Liver (tissue), 9 donors: ENCODE measurements around the gene COL4A3. TPM values are rescaled to one million over a fixed set of nuclear protein-coding genes. Genes with fewer than 3 reads are reported as not detected.

Experiments used
- DNase-seq: peaks from one replicate; pipeline ENCODE4 v3.0.0-alpha.2; 2017; ENCODE audit warnings: low spot score
- H3K27ac ChIP-seq, 2 donors: one replicate each; pipeline ENCODE4 v1.7.0; 2013; ENCODE audit warnings: inconsistent platforms in 2 of 2, low read length in 2 of 2, control low read depth in 1 of 2, low read depth in 1 of 2, mild to moderate bottlenecking in 1 of 2
- H3K27me3 ChIP-seq, 4 donors: one replicate each; pipeline versions ENCODE4 v1.6.1 to v1.7.0; 2013; ENCODE audit warnings: low read length in 3 of 4, inconsistent platforms in 1 of 4, mild to moderate bottlenecking in 1 of 4, moderate library complexity in 1 of 4; ENCODE audit not compliant: control insufficient read depth in 4 of 4, insufficient read depth in 4 of 4
- H3K36me3 ChIP-seq, 4 donors: one replicate each; pipeline versions ENCODE4 v1.6.1 to v1.7.0; 2013; ENCODE audit warnings: low read length in 3 of 4, mild to moderate bottlenecking in 3 of 4, low read depth in 1 of 4, moderate library complexity in 1 of 4; ENCODE audit not compliant: control insufficient read depth in 4 of 4, insufficient read depth in 3 of 4
- H3K4me1 ChIP-seq, 4 donors: one replicate each; pipeline versions ENCODE4 v1.6.1 to v1.7.0; 2013; ENCODE audit warnings: low read length in 3 of 4, mild to moderate bottlenecking in 3 of 4, moderate library complexity in 1 of 4; ENCODE audit not compliant: control insufficient read depth in 4 of 4, insufficient read depth in 4 of 4
- H3K4me3 ChIP-seq, 3 donors: one replicate each; pipeline versions ENCODE4 v1.6.1 to v1.7.0; 2013; ENCODE audit warnings: low read length in 3 of 3, control low read depth in 1 of 3, low read depth in 1 of 3, mild to moderate bottlenecking in 1 of 3
- H3K9ac ChIP-seq, 2 donors: one replicate each; pipeline ENCODE4 v1.7.0; 2013; ENCODE audit warnings: low read length in 2 of 2, mild to moderate bottlenecking in 2 of 2, moderate library complexity in 2 of 2, control low read depth in 1 of 2, low read depth in 1 of 2
- H3K9me3 ChIP-seq, 4 donors: one replicate each; pipeline versions ENCODE4 v1.6.1 to v1.7.0; 2013; ENCODE audit warnings: low read length in 3 of 4; ENCODE audit not compliant: control insufficient read depth in 4 of 4
- ATF3 ChIP-seq: IDR thresholded peaks from 2 replicates; pipeline ENCODE4 v1.6.1; 2016; ENCODE audit warnings: antibody characterized with exemption
- EGR1 ChIP-seq, 2 donors: IDR thresholded peaks; 2 replicates each; pipeline ENCODE4 v1.6.1; 2016 to 2018; ENCODE audit warnings: antibody characterized with exemption in 2 of 2, low read depth in 2 of 2
- FOXA1 ChIP-seq: IDR thresholded peaks from 2 replicates; pipeline ENCODE4 v1.6.1; 2016; ENCODE audit warnings: antibody characterized with exemption
- FOXA2 ChIP-seq: IDR thresholded peaks from 2 replicates; pipeline ENCODE4 v1.6.1; 2016; ENCODE audit warnings: antibody characterized with exemption
- GABPA ChIP-seq, 2 donors: IDR thresholded peaks in 1 of 2; conservative IDR thresholded peaks in 1 of 2; 2 replicates each; pipeline ENCODE4 v1.6.1; 2016; ENCODE audit warnings: antibody characterized with exemption in 2 of 2, mild to moderate bottlenecking in 1 of 2, moderate library complexity in 1 of 2
- HNF4A ChIP-seq, 2 donors: conservative IDR thresholded peaks; 2 replicates each; pipeline ENCODE4 v1.6.1; 2016; ENCODE audit warnings: antibody characterized with exemption in 2 of 2, mild to moderate bottlenecking in 2 of 2
- HNF4G ChIP-seq: IDR thresholded peaks from 2 replicates; pipeline ENCODE4 v1.6.1; 2016; ENCODE audit warnings: antibody characterized with exemption
- JUND ChIP-seq, 2 donors: IDR thresholded peaks; 2 replicates each; pipeline ENCODE4 v1.6.1; 2016; ENCODE audit warnings: antibody characterized with exemption in 2 of 2
- RAD21 ChIP-seq, 2 donors: IDR thresholded peaks; 2 replicates each; pipeline ENCODE4 v1.6.1; 2016; ENCODE audit warnings: antibody characterized with exemption in 2 of 2, mild to moderate bottlenecking in 2 of 2
- REST ChIP-seq: IDR thresholded peaks from 2 replicates; pipeline ENCODE4 v1.6.1; 2016; ENCODE audit warnings: antibody characterized with exemption, mild to moderate bottlenecking
- RXRA ChIP-seq, 2 donors: IDR thresholded peaks; 2 replicates each; pipeline ENCODE4 v1.6.1; 2017 to 2018; ENCODE audit warnings: antibody characterized with exemption in 2 of 2, mild to moderate bottlenecking in 1 of 2
- TAF1 ChIP-seq: conservative IDR thresholded peaks from 2 replicates; pipeline ENCODE4 v1.6.1; 2016; ENCODE audit warnings: antibody characterized with exemption, mild to moderate bottlenecking
- YY1 ChIP-seq: IDR thresholded peaks from 2 replicates; pipeline ENCODE4 v1.6.1; 2016; ENCODE audit warnings: antibody characterized with exemption, mild to moderate bottlenecking
- ZBTB33 ChIP-seq: IDR thresholded peaks from 2 replicates; pipeline ENCODE4 v1.6.1; 2016; ENCODE audit warnings: antibody characterized with exemption
- WGBS: extraction: QIAGEN DNeasy Blood & Tissue Kit; methylation state at CpG from one replicate; pipeline ENCODE4 v1.1.7; 2013; 5-methylcytosine and 5-hydroxymethylcytosine counted together
- polyA plus RNA-seq, 2 donors: library from polyadenylated mRNA; stranded (reverse) in 1 of 2; unstranded in 1 of 2; fragments of 200-250 nt in 1 of 2; fragments of >200 nt in 1 of 2; fragmentation: Nextera tagmentation in 1 of 2; extraction: Ambion mirVana in 1 of 2; gene quantifications; one replicate each; pipeline versions ENCODE4 v1.2.1 to v1.2.3, GENCODE V29; 2013 to 2015
- total RNA-seq, 2 donors: library from RNA; depleted of rRNA; stranded (reverse); fragments of >200 nt; gene quantifications; one replicate each; pipeline ENCODE4 v1.2.3, GENCODE V29; 2014
- TF ChIP-seq, protein P1 (sequence below): fragments of 150-350 bp; IDR thresholded peaks from 2 replicates; pipeline ENCODE4 v1.5.1; 2017; ENCODE audit warnings: improper control_type of control experiment, low read depth, low read length; ENCODE audit not compliant: missing input control
- TF ChIP-seq, protein P2 (sequence below): IDR thresholded peaks from 2 replicates; pipeline ENCODE4 v1.6.1; 2016; ENCODE audit warnings: antibody characterized with exemption
- donor health status: healthy.
- donor health status: healthy.
- donor health status: healthy.
- donor health status: healthy.
- donor health status: healthy.

Gene COL4A3
- total and polyA plus RNA-seq, 4 donors = 0.05 to 2.3 (median 0.35) TPM

DNA sequence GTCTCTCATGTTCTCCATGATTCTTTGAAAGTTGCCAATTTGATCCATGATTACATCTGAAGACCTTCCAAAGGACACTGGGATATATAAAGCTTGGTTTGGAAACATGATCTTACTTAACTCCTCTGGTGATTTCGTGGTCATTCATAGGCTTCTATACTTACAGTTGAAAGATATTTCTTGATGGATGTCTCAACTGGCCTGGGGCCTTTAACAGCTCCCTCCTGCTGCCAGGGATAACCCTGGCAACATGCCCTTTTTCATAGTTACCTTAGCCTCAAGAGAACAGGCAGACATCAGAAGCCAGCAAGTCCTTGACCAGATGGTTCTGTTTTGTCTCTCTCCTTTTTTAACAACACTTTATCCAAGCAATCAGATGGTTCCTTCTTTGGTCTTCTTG is 137.1 kb downstream of the COL4A3 start:
- Histone ChIP-seq H3K4me3 (no peak overlapping the region), H3K9ac (no peak overlapping the region), H3K27me3 (no peaks in the 10 kb centered on the region), H3K27ac (no peak overlapping the region), H3K36me3 (no peaks in the 10 kb centered on the region), H3K9me3 (no peaks in the 10 kb centered on the region), H3K4me1 (no peaks in the 10 kb centered on the region)
- 87% methylated on average over 1 of the region's 1 CpG for WGBS
- DNase-seq = no peak
- TF ChIP-seq, protein P1, sequence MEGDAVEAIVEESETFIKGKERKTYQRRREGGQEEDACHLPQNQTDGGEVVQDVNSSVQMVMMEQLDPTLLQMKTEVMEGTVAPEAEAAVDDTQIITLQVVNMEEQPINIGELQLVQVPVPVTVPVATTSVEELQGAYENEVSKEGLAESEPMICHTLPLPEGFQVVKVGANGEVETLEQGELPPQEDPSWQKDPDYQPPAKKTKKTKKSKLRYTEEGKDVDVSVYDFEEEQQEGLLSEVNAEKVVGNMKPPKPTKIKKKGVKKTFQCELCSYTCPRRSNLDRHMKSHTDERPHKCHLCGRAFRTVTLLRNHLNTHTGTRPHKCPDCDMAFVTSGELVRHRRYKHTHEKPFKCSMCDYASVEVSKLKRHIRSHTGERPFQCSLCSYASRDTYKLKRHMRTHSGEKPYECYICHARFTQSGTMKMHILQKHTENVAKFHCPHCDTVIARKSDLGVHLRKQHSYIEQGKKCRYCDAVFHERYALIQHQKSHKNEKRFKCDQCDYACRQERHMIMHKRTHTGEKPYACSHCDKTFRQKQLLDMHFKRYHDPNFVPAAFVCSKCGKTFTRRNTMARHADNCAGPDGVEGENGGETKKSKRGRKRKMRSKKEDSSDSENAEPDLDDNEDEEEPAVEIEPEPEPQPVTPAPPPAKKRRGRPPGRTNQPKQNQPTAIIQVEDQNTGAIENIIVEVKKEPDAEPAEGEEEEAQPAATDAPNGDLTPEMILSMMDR = no peak
- TF ChIP-seq EGR1 (IDR thresholded peaks at IDR 0.05; ENCODE audit: low read depth in 2 of 2) (no peak), YY1 (no peak), JUND (IDR thresholded peaks at IDR 0.05) (no peak), FOXA1 (no peak), RAD21 (IDR thresholded peaks at IDR 0.05) (no peak), ZBTB33 (no peak), HNF4G (no peak), GABPA (IDR thresholded peaks at IDR 0.05 in 1 of 2, conservative IDR thresholded peaks at IDR 0.05 in 1 of 2) (no peak), TAF1 (no peak), FOXA2 (no peak), HNF4A (conservative IDR thresholded peaks at IDR 0.05) (no peak), REST (no peak), RXRA (IDR thresholded peaks at IDR 0.05) (no peak)
- TF ChIP-seq, protein P2, sequence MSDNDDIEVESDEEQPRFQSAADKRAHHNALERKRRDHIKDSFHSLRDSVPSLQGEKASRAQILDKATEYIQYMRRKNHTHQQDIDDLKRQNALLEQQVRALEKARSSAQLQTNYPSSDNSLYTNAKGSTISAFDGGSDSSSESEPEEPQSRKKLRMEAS = no peak

GRCh38 chr2:227308784-227309183 is 144.4 kb downstream of the COL4A3 start:
- no peaks in the 10 kb centered on the region for H3K9me3 ChIP-seq
- H3K36me3 ChIP-seq = no peaks in the 10 kb centered on the region
- no peak for DNase-seq
- H3K4me1 ChIP-seq = no peaks in the 10 kb centered on the region
- H3K27me3 ChIP-seq = no peaks in the 10 kb centered on the region
- H3K4me3 ChIP-seq = no peak overlapping the region
- no peak overlapping the region for H3K9ac ChIP-seq
- TF ChIP-seq YY1 (no peak), ATF3 (no peak), HNF4A (conservative IDR thresholded peaks at IDR 0.05) (no peak), JUND (IDR thresholded peaks at IDR 0.05) (no peak), FOXA2 (no peak)
- 92% methylated on average over 4 of the region's 4 CpGs for WGBS
- no peak overlapping the region for H3K27ac ChIP-seq
